Keratinocyte (primary cell): ENCODE results near the gene CRLF2. TPM values are rescaled to one million over a fixed set of nuclear protein-coding genes. Genes with fewer than 3 reads are reported as not detected.
"Not testable (repeated sequence)": the region's sequence is repeated elsewhere in the genome, so short reads cannot be mapped to it uniquely, and the experiment has no call there.

ENCODE experiments used
- DNase-seq: peaks from one replicate; pipeline ENCODE4 v3.0.0-alpha.2; 2011; ENCODE audit warnings: low read depth, missing footprints, low spot score
- FAIRE-seq: peaks from 2 replicates; lab custom pipeline; 2011; peaks lifted over from hg19 to GRCh38; lab: Jason Lieb, UNC
- H2AFZ ChIP-seq: 2 replicates; pipeline ENCODE4 v1.6.0; 2012; ENCODE audit warnings: low read length, control low read depth, inconsistent platforms; ENCODE audit not compliant: control insufficient read depth
- H3K27ac ChIP-seq: 2 replicates; pipeline ENCODE4 v1.5.1; 2011; ENCODE audit warnings: low read length; ENCODE audit not compliant: control insufficient read depth, insufficient read depth
- H3K27me3 ChIP-seq: 3 replicates; pipeline ENCODE4 v1.6.0; 2011; ENCODE audit warnings: low read length; ENCODE audit not compliant: control insufficient read depth, insufficient read depth; ENCODE audit errors: extremely low read depth
- H3K36me3 ChIP-seq, 2 experiments: 2 replicates in 1 of 2; 3 replicates in 1 of 2; pipeline ENCODE4 v1.5.1; 2011; ENCODE audit warnings: low read length in 2 of 2, mild to moderate bottlenecking in 1 of 2; ENCODE audit not compliant: control insufficient read depth in 2 of 2, insufficient read depth in 2 of 2; ENCODE audit errors: extremely low read depth in 1 of 2
- H3K4me1 ChIP-seq: 3 replicates; pipeline ENCODE4 v1.5.1; 2011; ENCODE audit warnings: low read length; ENCODE audit not compliant: control insufficient read depth, insufficient read depth; ENCODE audit errors: extremely low read depth
- H3K4me2 ChIP-seq: 3 replicates; pipeline ENCODE4 v1.6.0; 2011; ENCODE audit warnings: low read depth, low read length; ENCODE audit not compliant: control insufficient read depth, insufficient read depth; ENCODE audit errors: extremely low read depth
- H3K4me3 ChIP-seq, 3 experiments: fragments of 200-600 bp in 1 of 3; sonication (generic) in 1 of 3; 2 replicates in 2 of 3; 3 replicates in 1 of 3; pipeline ENCODE4 v1.5.1; 2011 to 2016; ENCODE audit warnings: low read length in 3 of 3, mild to moderate bottlenecking in 3 of 3, control low read depth in 2 of 3, inconsistent platforms in 1 of 3, low read depth in 1 of 3, mixed read lengths in 1 of 3, mixed run types in 1 of 3, moderate library complexity in 1 of 3; ENCODE audit not compliant: control insufficient read depth in 2 of 3, insufficient read depth in 2 of 3; ENCODE audit errors: extremely low read depth in 1 of 3
- H3K79me2 ChIP-seq: 2 replicates; pipeline ENCODE4 v1.6.0; 2012; ENCODE audit warnings: low read length; ENCODE audit not compliant: control insufficient read depth, insufficient read depth
- H3K9ac ChIP-seq: 3 replicates; pipeline ENCODE4 v1.6.0; 2011; ENCODE audit warnings: low read length; ENCODE audit not compliant: control insufficient read depth, insufficient read depth; ENCODE audit errors: extremely low read depth
- H3K9me1 ChIP-seq: 3 replicates; pipeline ENCODE4 v1.6.0; 2011; ENCODE audit warnings: low read length; ENCODE audit not compliant: control insufficient read depth, insufficient read depth; ENCODE audit errors: extremely low read depth
- H3K9me3 ChIP-seq: 2 replicates; pipeline ENCODE4 v1.5.1; 2012; ENCODE audit warnings: low read depth, low read length; ENCODE audit not compliant: control insufficient read depth
- H4K20me1 ChIP-seq: 3 replicates; pipeline ENCODE4 v1.6.0; 2011; ENCODE audit warnings: low read length; ENCODE audit not compliant: control insufficient read depth, insufficient read depth; ENCODE audit errors: extremely low read depth
- EZH2 ChIP-seq: IDR thresholded peaks from one replicate; pipeline ENCODE4 v1.6.1; 2012; ENCODE audit warnings: inconsistent platforms, mild to moderate bottlenecking, low read length, moderate library complexity
- dilution Hi-C: fragments of 300-500 bp; cut with MboI; formaldehyde crosslinking; loops from one replicate; pipeline ENCODE4 v1.7.0; 2020; ENCODE audit warnings: low sequenced_read_pairs; ENCODE audit not compliant: extremely low pct_ligation_motif_present
- polyA plus RNA-seq, 5 experiments: library from polyadenylated mRNA; depleted of rRNA in 3 of 5; stranded (reverse) in 3 of 5; stranded (forward) in 1 of 5; unstranded in 1 of 5; fragments of >200 nt; gene quantifications; 1 replicate in 1 of 5; 2 replicates in 3 of 5; 3 replicates in 1 of 5; pipeline versions ENCODE4 v1.2.1 to v1.2.3, GENCODE V29; 2011 to 2012; ENCODE audit warnings: missing spikeins in 2 of 5, low read depth in 1 of 5, low replicate concordance in 1 of 5
- TF ChIP-seq, protein P1 (sequence below), 3 experiments: IDR thresholded peaks in 1 of 3; conservative IDR thresholded peaks in 1 of 3; optimal IDR thresholded peaks in 1 of 3; 2 replicates in 2 of 3; 3 replicates in 1 of 3; pipeline versions ENCODE3 to v1.5.1; 2011; ENCODE audit warnings: low read length in 3 of 3, mild to moderate bottlenecking in 3 of 3, moderate library complexity in 2 of 3, control low read depth in 1 of 3, inconsistent platforms in 1 of 3; ENCODE audit not compliant: insufficient read depth in 2 of 3; ENCODE audit errors: extremely low read depth in 1 of 3

The CRLF2 gene
- polyA plus RNA-seq, 1 donor (not counting 4 experiments of a cell fraction or from before 2014, with no cell fraction given): not detected

DNA sequence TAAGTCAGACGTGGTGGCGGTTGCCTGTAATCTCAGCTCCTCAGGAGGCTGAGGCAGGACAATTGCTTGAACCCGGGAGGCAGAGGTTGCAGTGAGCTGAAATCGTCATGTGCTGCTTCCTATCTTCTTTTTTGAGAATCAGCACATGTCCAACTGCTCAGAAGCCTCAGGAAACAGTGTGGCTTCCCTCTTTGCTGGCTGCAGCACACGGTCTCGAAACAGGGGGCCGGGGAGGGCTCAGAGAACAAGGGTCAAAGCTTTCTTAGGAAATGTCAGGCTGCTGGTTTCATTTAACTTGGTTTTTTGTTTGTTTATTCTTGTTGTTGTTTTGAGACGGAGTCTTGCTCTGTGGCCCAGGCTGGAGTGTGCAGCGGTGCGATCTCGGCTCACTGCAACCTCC is 31.3 kb downstream of the CRLF2 start:
- Histone ChIP-seq H3K27me3 (no peaks in the 10 kb centered on the region), H3K27ac (no peak overlapping the region), H3K79me2 (no peaks in the 10 kb centered on the region), H3K36me3 (no peaks in the 10 kb centered on the region), H3K4me3 (no peak overlapping the region), H2AFZ (no peak overlapping the region), H3K9me1 (no peaks in the 10 kb centered on the region), H3K9ac (no peak overlapping the region), H3K4me2 (no peak overlapping the region), H3K4me1 (peaks cover 3% of the 10 kb centered on the region), H4K20me1 (no peaks in the 10 kb centered on the region), H3K9me3 (peaks cover 2% of the 10 kb centered on the region)
- FAIRE-seq: no peak
- no peak for DNase-seq
- TF ChIP-seq EZH2: no peak
- TF ChIP-seq, protein P1, sequence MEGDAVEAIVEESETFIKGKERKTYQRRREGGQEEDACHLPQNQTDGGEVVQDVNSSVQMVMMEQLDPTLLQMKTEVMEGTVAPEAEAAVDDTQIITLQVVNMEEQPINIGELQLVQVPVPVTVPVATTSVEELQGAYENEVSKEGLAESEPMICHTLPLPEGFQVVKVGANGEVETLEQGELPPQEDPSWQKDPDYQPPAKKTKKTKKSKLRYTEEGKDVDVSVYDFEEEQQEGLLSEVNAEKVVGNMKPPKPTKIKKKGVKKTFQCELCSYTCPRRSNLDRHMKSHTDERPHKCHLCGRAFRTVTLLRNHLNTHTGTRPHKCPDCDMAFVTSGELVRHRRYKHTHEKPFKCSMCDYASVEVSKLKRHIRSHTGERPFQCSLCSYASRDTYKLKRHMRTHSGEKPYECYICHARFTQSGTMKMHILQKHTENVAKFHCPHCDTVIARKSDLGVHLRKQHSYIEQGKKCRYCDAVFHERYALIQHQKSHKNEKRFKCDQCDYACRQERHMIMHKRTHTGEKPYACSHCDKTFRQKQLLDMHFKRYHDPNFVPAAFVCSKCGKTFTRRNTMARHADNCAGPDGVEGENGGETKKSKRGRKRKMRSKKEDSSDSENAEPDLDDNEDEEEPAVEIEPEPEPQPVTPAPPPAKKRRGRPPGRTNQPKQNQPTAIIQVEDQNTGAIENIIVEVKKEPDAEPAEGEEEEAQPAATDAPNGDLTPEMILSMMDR (optimal IDR thresholded peaks at IDR 0.05 in 1 of 3, IDR thresholded peaks at IDR 0.05 in 1 of 3, conservative IDR thresholded peaks at IDR 0.05 in 1 of 3; ENCODE audit: extremely low read depth in 1 of 3, insufficient read depth in 2 of 3, low read length in 3 of 3): no peak
- dilution Hi-C loops: no loop called here

- H4K20me1 ChIP-seq: no peaks in the 10 kb centered on the region
- peaks cover 3% of the 10 kb centered on the region for H3K4me1 ChIP-seq
- peak overlapping the region; percentile 57 for H3K4me2 ChIP-seq
- FAIRE-seq (no peak), DNase-seq (no peak)
- H3K9me1 ChIP-seq: no peaks in the 10 kb centered on the region
- no peaks in the 10 kb centered on the region for H3K27me3 ChIP-seq
- no peak overlapping the region for H3K27ac ChIP-seq
- H3K36me3 ChIP-seq: no peaks in the 10 kb centered on the region
- H3K79me2 ChIP-seq: no peaks in the 10 kb centered on the region
- H3K9ac ChIP-seq: no peak overlapping the region
- TF ChIP-seq EZH2: no peak
- TF ChIP-seq, protein P1 (optimal IDR thresholded peaks at IDR 0.05 in 1 of 3, IDR thresholded peaks at IDR 0.05 in 1 of 3, conservative IDR thresholded peaks at IDR 0.05 in 1 of 3; ENCODE audit: extremely low read depth in 1 of 3, insufficient read depth in 2 of 3, low read length in 3 of 3): no peak
- dilution Hi-C loops: no loop called here
- no peak overlapping the region for H2AFZ ChIP-seq
- H3K9me3 ChIP-seq: peaks cover 2% of the 10 kb centered on the region
- H3K4me3 ChIP-seq: peak overlapping the region in 1 of 3 experiments; percentile 31
These were observed 33.8 kb downstream of the CRLF2 start for GRCh38 chrX:1178580-1179057.

DNA sequence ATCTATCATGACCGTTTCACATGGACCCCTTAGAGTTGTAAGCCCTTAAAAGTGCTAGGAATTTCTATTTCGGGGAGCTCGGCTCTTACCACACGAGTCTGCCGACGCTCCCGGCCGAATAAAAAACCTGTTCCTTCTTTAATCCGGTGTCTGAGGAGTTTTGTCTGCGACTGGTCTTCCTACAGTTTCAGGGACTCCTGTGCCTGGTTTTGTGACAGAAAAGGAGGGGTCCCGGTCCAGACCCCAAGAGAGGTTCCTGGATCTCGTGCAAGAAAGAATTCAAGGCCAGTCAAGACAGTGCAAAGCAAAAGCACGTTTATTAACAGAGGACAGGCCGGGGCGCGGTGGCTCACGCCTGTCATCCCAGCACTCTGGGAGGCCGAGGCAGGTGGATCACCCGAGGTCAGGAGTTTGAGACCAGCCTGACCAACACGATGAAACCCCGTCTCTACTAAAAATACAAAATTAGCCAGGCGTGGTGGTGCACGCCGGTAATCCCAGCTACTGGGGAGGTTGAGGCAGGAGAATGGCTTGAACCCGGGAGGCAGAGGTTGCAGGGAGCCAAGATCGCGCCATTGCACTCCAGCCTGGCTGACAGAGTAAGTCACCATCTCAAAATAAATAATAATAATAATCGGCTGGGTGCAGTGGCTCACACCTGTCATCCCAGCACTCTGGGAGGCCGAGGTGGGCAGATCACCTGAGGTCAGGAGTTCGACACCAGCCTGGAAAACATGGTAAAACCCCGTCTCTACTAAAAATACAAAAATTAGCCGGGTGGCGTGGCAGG is 35.7 kb downstream of the CRLF2 start:
- H3K4me2 ChIP-seq, H4K20me1 ChIP-seq, DNase-seq, H3K27ac ChIP-seq, FAIRE-seq, H3K36me3 ChIP-seq, H3K9me3 ChIP-seq, H2AFZ ChIP-seq, H3K4me3 ChIP-seq, H3K27me3 ChIP-seq, H3K79me2 ChIP-seq, H3K9ac ChIP-seq, H3K4me1 ChIP-seq, dilution Hi-C loops, H3K9me1 ChIP-seq: not testable (repeated sequence)
